Esophagus (tissue), 2 donors: ENCODE results near the gene MUS81. TPM values are rescaled to one million over a fixed set of nuclear protein-coding genes. Genes with fewer than 3 reads are reported as not detected.

Source experiments
- H3K27ac ChIP-seq, 2 donors: one replicate each; pipeline ENCODE4 v1.5.1; 2013; ENCODE audit warnings: low read depth in 2 of 2, mild to moderate bottlenecking in 2 of 2, inconsistent platforms in 1 of 2, low read length in 1 of 2, moderate library complexity in 1 of 2
- H3K27me3 ChIP-seq, 2 donors: one replicate each; pipeline ENCODE4 v1.6.1; 2013; ENCODE audit warnings: low read length in 2 of 2, control low read depth in 1 of 2, mild to moderate bottlenecking in 1 of 2; ENCODE audit not compliant: insufficient read depth in 2 of 2, control insufficient read depth in 1 of 2
- H3K36me3 ChIP-seq, 2 donors: one replicate each; pipeline ENCODE4 v1.6.1; 2013; ENCODE audit warnings: low read length in 1 of 2; ENCODE audit not compliant: control insufficient read depth in 2 of 2, insufficient read depth in 2 of 2
- H3K4me1 ChIP-seq, 2 donors: one replicate each; pipeline ENCODE4 v1.6.1; 2013; ENCODE audit warnings: low read length in 1 of 2; ENCODE audit not compliant: control insufficient read depth in 2 of 2, insufficient read depth in 2 of 2
- H3K4me3 ChIP-seq, 2 donors: one replicate each; pipeline ENCODE4 v1.5.1; 2013; ENCODE audit warnings: low read length in 2 of 2, mild to moderate bottlenecking in 2 of 2, low read depth in 1 of 2, moderate library complexity in 1 of 2
- H3K9me3 ChIP-seq, 2 donors: one replicate each; pipeline ENCODE4 v1.6.1; 2013; ENCODE audit warnings: mild to moderate bottlenecking in 2 of 2, low read depth in 1 of 2, low read length in 1 of 2, moderate library complexity in 1 of 2; ENCODE audit not compliant: control insufficient read depth in 2 of 2, insufficient read depth in 1 of 2
- WGBS, 2 donors: extraction: QIAGEN DNeasy Blood & Tissue Kit; methylation state at CpG; one replicate each; pipeline ENCODE4 v1.1.7; 2013; 5-methylcytosine and 5-hydroxymethylcytosine counted together
- polyA plus RNA-seq, 2 donors: library from polyadenylated mRNA; stranded (reverse); fragments of 200-250 nt; gene quantifications; one replicate each; pipeline ENCODE4 v1.2.3, GENCODE V29; 2013
- donor health status: healthy with polysubstance abuse.
- donor health status: Bipolar disorder and iron deficiency.

MUS81 gene
- polyA plus RNA-seq, 2 donors, result 32.1 to 48.0 TPM

GRCh38 chr11:65883786-65884715 is 23.8 kb downstream of the MUS81 start:
- Histone ChIP-seq H3K9me3 (no peaks in the 10 kb centered on the region), H3K27ac (no peak overlapping the region), H3K36me3 (peaks cover 2 to 34% of the 10 kb centered on the region in 2 donors), H3K27me3 (no peaks in the 10 kb centered on the region), H3K4me3 (no peak overlapping the region), H3K4me1 (peaks cover 0 to 8% of the 10 kb centered on the region in 2 donors)
- WGBS, 2 donors, result 82% methylated on average over 28 of the region's 28 CpGs

DNA sequence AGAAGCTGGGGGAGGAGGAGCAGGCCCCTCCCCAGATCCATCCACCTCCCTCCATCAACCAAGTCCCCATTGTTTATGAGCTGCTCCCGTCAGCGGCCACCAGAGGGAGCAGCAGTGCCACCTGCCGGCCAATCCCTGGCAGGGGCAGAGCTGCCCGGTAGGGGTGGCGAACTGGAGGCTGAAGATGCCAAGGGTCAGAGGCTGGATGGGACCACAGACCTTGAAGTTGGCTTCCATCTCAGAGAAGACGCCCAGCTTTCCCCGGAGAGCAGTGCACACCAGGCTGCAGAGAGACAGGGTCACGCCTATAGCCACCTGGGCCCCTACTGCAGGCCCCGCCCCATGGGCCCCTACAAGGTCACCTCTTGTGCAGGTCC is 24.5 kb downstream of the MUS81 start:
- 19 to 21% methylated on average over 8 to 9 of the region's 9 CpGs for WGBS, 2 donors
- peaks cover 0 to 7% of the 10 kb centered on the region in 2 donors for H3K4me1 ChIP-seq
- no peaks in the 10 kb centered on the region for H3K9me3 ChIP-seq
- peaks cover 2 to 34% of the 10 kb centered on the region in 2 donors for H3K36me3 ChIP-seq
- no peaks in the 10 kb centered on the region for H3K27me3 ChIP-seq
- no peak overlapping the region for H3K4me3 ChIP-seq
- H3K27ac ChIP-seq, result no peak overlapping the region

- Histone ChIP-seq H3K4me3 (no peak overlapping the region), H3K27ac (no peak overlapping the region), H3K27me3 (no peaks in the 10 kb centered on the region), H3K9me3 (no peaks in the 10 kb centered on the region), H3K36me3 (peaks cover 2 to 34% of the 10 kb centered on the region in 2 donors), H3K4me1 (peaks cover 0 to 6% of the 10 kb centered on the region in 2 donors)
- WGBS, 2 donors, result 92 to 96% methylated on average over 7 of the region's 7 CpGs
These were observed 25.0 kb downstream of the MUS81 start for GRCh38 chr11:65885231-65885630.

GRCh38 chr11:65885808-65886536 is 25.7 kb downstream of the MUS81 start:
- Histone ChIP-seq H3K9me3 (no peaks in the 10 kb centered on the region), H3K27ac (no peak overlapping the region), H3K27me3 (no peaks in the 10 kb centered on the region), H3K36me3 (peaks cover 2 to 34% of the 10 kb centered on the region in 2 donors), H3K4me1 (peaks cover 0 to 6% of the 10 kb centered on the region in 2 donors), H3K4me3 (no peak overlapping the region)
- 90% methylated on average over 12 of the region's 12 CpGs for WGBS, 2 donors

DNA sequence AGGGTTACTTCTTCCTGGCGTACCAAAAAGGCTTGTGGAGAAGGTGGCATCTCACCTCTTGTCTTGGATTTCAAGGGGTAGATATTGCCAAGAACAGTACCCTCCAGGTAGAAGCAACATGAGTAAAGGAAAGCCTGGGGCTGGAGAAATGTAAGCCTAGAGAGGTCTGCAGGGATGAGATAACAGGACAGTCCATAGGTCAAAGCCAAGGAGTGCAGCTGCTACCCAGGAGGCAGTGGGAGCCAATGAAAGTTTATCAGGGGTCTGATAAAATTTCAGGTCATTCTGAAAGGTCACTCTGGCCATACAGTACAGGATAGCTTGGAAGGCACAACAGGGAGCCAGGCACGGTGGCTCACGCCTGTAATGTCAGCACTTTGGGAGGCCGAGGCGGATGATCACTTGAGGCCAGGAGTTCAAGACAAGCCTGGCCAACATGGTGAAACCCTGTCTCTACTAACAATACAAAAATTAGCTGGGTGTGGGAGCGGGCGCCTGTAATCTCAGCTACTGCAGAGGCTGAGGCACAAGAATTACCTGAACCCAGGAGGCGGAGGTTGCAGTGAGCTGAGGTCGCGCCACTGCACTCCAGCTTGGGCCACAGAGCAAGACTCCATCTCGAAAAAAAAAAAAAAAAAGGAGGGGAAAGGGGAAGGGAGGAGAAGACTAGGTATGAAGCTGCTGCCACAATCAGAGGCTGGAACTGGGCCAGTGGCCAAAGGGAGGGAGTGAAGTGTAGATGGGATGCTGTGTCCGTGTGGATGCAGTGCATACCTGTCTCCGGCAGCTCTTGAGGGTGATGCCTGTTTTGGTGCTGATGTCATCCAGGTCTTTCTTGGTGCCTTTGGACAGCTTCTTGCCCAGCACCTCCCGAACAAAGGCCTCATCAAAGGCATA is 26.8 kb downstream of the MUS81 start:
- 80 to 82% methylated on average over 14 of the region's 14 CpGs for WGBS, 2 donors
- H3K36me3 ChIP-seq, result peaks cover 2 to 33% of the 10 kb centered on the region in 2 donors
- H3K4me3 ChIP-seq, result peak overlapping the region in 1 of 2 donors; percentile 5
- peak overlapping the region; percentile 97 to 98 for H3K27ac ChIP-seq
- H3K4me1 ChIP-seq, result peaks cover 5 to 13% of the 10 kb centered on the region in 2 donors
- no peaks in the 10 kb centered on the region for H3K27me3 ChIP-seq
- no peaks in the 10 kb centered on the region for H3K9me3 ChIP-seq

GRCh38 chr11:65887723-65888162 is 27.5 kb downstream of the MUS81 start:
- no peaks in the 10 kb centered on the region for H3K9me3 ChIP-seq
- H3K4me1 ChIP-seq, result peaks cover 5 to 13% of the 10 kb centered on the region in 2 donors
- peaks cover 2 to 26% of the 10 kb centered on the region in 2 donors for H3K36me3 ChIP-seq
- H3K4me3 ChIP-seq, result peak overlapping the region; percentile 54 to 68
- 4% methylated on average over 22 to 23 of the region's 23 CpGs for WGBS, 2 donors
- H3K27ac ChIP-seq, result peak overlapping the region; percentile 97 to 98
- H3K27me3 ChIP-seq, result no peaks in the 10 kb centered on the region

DNA sequence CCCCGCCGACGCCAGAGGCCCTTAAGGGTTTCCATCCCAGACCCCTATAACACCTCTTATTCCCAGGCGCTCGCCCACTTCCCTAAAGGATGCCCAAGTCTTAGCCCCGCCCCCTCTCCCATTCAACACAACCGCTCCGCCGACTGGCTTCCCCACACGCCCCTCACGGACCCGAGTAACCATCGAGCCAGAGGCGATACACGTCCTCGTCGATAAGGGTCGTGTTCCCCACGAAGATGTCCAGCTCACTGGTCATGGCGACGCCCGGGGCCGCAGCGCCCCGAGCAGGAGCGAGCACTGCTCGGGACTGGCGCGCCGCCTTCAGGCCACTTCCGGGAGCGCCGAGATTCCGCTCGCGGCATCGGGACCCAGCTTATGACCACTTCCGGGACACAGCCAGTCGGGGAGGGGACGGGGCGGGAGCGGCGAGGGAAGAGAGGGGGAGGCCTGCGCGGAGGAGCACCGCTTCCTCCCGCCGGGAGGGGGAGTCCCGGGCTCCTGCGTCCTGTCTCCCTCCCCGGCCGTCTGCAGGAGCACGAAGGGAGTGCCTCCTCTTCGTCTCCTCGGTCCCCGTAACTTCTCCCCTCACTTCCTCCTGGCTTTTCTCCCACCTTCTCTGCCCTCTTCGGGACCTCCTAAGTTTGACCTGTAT is 28.1 kb downstream of the MUS81 start, which contains the start of gene FIBP:
Gene FIBP, minus strand, starts transcription at position 309 of the 652 bp plus-strand sequence. Its CDS starts 53 bp downstream, at position 256.
- Histone ChIP-seq H3K9me3 (no peaks in the 10 kb centered on the region), H3K27ac (peak within 1 kb of the TSS; percentile 97 to 98), H3K36me3 (peaks cover 0 to 21% of the 10 kb centered on the region in 2 donors), H3K27me3 (no peaks in the 10 kb centered on the region), H3K4me1 (peaks cover 5 to 13% of the 10 kb centered on the region in 2 donors), H3K4me3 (peak within 1 kb of the TSS; percentile 54 to 68)
- WGBS, 2 donors, result 0 to 1% methylated on average over 54 to 57 of the region's 57 CpGs

GRCh38 chr11:65890324-65891218 is 30.3 kb downstream of the MUS81 start, which contains the start of gene CCDC85B:
TSS of gene CCDC85B (plus strand) at chr11:65890673. CDS start at chr11:65890784, 111 bp downstream.
- whole genome bisulfite sequencing, 2 donors, result 0% methylated on average over 81 to 94 of the region's 94 CpGs
- no peaks in the 10 kb centered on the region for H3K9me3 ChIP-seq
- H3K4me1 ChIP-seq, result peaks cover 7 to 13% of the 10 kb centered on the region in 2 donors

More at GRCh38 chr11:65890324-65891218, 30.3 kb downstream of the MUS81 start, which contains the start of gene CCDC85B:
- no peaks in the 10 kb centered on the region for H3K27me3 ChIP-seq
- peak within 1 kb of the TSS; percentile 98 for H3K27ac ChIP-seq
- H3K36me3 ChIP-seq, result peaks cover 0 to 3% of the 10 kb centered on the region in 2 donors
- peak within 1 kb of the TSS; percentile 53 to 77 for H3K4me3 ChIP-seq
